Frontal cortex (tissue), 4 donors: Measurements from ENCODE around the gene RECQL5. TPM values are rescaled to one million over a fixed set of nuclear protein-coding genes. Genes with fewer than 3 reads are reported as not detected.
A peak's percentile ranks its signal among the peaks of the same experiment; 100 is the strongest.

Experiments
- DNase-seq, 2 donors: peaks; one replicate each; pipeline ENCODE4 v3.0.0; 2012; ENCODE audit warnings: low spot score in 2 of 2
- FAIRE-seq: peaks from 2 replicates; lab custom pipeline; 2012; peaks lifted over from hg19 to GRCh38; lab: Jason Lieb, UNC
- total RNA-seq: library from RNA; depleted of rRNA; stranded (reverse); fragments of >200 nt; gene quantifications from one replicate; pipeline ENCODE4 v1.2.3, GENCODE V29; 2014
- donor health status: control.
- donor health status: control.
- donor health status: control.

RECQL5 gene
- total RNA-seq, 1 donor from 2014 or later = 6.1 TPM

- DNase-seq = no peak
- FAIRE-seq = no peak
These were observed 44.1 kb downstream of the RECQL5 start for GRCh38 chr17:75622771-75623273.

DNA sequence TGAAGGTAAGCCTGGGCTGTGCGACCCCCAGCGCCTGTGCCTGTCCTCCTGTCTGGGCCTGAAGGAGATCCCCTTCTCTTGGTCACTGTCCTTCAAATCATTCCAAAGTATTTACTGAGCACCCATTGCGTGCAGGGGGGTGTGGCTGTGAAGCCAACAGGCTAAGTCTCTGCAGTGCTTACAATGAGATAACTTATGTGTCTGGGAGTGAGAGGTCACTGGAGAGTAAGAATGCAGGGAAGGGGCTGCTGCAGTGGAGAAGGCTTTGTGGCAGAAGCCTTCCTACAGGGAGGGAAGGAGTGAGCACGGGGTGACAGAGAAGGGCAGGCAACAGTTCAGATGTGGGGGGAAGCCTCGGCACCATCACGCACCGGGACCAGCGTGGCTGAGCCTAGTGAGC is 44.9 kb downstream of the RECQL5 start:
- no peak for DNase-seq
- FAIRE-seq = no peak

DNA sequence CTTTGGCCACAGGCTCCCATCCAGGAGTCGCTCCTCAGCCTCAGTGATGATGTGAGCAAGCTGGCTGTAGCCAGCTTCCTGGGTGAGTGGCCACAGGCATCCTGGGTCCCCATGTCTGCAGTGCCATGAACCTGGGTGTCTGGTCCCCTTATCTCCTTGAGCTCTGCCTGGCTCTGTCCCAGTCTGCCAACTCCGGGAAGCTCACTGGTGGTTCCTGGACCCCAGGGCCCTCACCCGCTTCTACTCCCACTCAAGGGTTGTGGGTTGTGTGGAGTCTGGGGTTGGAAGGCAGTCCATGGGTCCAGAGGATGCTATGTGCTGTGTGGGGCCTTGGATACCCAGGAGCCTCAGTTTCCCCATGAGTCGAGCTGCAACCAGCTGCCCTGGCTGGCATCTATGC is 45.5 kb downstream of the RECQL5 start:
- FAIRE-seq (no peak), DNase-seq (no peak)

DNA sequence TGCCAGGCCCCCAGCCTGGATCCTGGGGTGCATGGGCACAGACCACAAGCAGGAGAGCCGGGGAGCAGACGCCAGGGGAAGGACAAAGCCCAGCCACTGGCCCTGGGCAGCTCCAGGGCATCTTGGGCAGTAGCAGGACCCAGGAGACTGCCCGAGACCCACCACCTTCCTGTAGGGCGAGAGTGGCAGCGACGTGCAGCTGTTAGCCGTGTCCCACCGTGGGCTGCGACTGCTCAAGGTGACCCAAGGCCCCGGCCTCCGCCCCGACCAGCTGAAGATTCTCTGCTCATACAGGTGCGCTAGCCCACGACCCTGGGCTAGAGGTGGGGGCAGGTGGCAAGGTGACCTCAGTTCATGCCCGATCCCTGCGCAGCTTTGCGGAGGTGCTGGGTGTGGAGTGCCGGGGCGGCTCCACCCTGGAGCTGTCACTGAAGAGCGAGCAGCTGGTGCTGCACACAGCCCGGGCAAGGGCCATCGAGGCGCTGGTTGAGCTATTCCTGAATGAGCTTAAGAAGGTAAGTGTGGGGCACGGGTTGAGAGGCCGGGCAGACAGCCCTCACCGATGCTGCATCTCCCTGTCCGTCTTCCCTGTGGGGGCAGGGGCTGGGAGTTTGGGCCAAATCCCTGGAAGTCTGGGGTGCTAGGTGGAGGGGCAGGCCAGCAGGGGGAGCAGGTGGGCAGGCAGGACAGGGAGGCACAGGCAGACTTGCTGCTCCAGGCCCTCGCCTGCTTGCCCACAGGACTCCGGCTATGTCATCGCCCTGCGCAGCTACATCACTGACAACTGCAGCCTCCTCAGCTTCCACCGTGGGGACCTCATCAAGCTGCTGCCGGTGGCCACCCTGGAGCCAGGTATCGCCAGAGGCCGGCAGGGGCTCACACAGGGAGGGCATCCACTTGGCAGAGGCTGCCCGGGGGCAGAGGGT is 47.2 kb downstream of the RECQL5 start:
- no peak for FAIRE-seq

DNA sequence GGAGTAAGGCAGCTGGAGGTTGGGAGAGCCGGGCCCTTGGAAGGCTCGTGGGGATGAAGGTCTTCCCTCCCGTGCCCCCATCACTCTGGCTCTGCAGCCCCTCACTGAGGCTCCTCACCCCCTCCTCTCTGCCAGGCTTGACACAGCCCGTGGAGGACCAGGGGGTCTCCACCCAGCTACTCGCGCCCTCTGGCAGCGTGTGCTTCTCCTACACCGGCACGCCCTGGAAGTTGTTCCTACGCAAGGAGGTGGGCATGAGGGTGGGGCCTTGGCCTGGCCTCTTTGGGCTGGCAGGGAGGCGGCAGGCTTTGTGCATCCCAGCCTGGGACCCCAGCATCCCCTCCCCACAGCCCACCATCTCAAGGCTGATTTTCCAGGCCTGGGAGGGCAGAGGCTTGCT is 49.3 kb downstream of the RECQL5 start:
- DNase-seq = no peak
- FAIRE-seq = no peak

More for the DNA sequence above, 47.2 kb downstream of the RECQL5 start:
- peak in 1 of 2 donors; percentile 60 for DNase-seq

DNA sequence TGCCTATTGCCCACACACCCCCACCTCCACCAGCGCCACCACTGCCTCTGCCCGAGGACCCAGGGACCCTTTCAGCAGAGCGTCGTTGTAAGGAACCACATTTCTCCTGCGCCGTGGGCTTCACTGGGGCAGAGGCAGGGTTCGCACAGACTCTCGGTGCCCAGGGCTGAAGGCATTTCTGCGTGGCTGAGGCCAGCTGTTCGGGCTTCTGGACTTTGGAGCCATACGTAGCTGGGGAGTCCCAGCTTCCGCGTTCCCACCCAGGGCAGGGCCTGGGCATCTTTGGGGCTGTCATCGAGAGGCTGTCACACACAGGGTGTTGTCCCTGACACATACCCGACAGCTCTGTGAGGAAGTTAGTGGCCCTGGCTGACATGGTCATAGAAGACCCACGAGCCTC is 49.7 kb downstream of the RECQL5 start:
- no peak for FAIRE-seq

DNA sequence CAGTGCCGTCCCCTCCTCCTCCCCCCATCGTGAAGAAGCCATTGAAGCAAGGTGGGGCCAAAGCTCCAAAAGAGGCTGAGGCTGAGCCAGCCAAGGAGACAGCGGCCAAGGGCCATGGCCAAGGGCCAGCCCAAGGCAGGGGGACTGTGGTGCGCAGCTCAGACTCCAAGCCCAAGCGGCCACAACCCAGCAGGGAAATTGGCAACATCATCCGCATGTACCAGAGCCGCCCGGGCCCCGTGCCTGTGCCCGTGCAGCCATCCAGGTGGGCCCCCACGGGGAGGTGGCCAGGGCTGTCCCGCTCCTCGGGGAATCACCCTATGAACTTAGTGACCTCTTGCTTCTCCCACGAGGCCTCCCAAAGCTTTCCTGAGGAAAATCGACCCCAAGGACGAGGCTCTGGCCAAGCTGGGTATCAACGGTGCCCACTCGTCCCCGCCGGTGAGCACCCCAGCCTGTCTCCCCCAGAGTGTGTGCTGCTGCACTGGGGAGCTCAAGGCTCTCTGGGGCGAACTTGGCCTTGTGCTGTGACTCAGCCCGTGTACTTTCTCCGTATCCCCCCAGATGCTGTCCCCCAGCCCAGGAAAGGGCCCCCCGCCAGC is 50.3 kb downstream of the RECQL5 start:
- no peak for FAIRE-seq

More for the DNA sequence above, 49.7 kb downstream of the RECQL5 start:
- no peak for DNase-seq

DNA sequence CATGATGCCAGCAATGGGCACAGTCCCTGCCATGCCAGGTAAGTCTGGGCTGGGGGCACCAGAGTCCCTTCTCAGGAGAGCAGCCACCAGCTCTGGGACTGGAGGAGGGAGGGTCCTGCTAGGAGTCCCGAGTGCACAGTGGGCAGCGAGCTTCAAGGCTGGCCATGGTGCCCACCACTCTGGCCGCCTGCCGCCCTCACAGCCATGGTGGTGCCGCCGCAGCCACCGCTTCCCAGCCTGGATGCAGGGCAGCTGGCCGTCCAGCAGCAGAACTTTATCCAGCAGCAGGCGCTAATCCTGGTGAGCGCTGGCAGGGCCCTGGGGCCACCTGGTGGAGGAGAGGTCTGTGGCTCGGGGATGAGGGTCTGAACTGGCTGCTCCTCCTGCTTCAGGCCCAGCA is 51.7 kb downstream of the RECQL5 start:
- no peak for DNase-seq
- no peak for FAIRE-seq

More for the DNA sequence above, 50.3 kb downstream of the RECQL5 start:
- DNase-seq = no peak

GRCh38 chr17:75614556-75615270 is 52.2 kb downstream of the RECQL5 start:
- FAIRE-seq (no peak), DNase-seq (no peak)

DNA sequence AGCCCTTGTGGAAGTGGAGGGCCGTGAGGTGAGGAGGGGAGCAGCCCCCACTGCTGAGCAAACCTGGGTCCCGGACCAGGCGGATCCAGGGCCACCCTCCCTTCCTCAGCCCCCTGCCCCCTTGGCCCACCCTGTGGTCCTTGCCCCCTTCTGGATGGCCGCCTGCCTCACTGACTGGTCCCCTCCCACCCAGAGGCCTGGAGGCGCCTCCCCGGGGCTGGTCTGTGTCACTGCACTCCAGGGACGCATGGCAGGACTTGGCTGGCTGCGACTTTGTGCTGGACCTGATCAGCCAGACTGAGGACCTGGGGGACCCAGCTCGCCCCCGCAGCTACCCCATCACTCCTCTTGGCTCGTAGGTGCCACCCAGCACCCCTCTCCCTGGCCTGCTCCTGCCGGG is 52.9 kb downstream of the RECQL5 start:
- FAIRE-seq (no peak), DNase-seq (no peak)

DNA sequence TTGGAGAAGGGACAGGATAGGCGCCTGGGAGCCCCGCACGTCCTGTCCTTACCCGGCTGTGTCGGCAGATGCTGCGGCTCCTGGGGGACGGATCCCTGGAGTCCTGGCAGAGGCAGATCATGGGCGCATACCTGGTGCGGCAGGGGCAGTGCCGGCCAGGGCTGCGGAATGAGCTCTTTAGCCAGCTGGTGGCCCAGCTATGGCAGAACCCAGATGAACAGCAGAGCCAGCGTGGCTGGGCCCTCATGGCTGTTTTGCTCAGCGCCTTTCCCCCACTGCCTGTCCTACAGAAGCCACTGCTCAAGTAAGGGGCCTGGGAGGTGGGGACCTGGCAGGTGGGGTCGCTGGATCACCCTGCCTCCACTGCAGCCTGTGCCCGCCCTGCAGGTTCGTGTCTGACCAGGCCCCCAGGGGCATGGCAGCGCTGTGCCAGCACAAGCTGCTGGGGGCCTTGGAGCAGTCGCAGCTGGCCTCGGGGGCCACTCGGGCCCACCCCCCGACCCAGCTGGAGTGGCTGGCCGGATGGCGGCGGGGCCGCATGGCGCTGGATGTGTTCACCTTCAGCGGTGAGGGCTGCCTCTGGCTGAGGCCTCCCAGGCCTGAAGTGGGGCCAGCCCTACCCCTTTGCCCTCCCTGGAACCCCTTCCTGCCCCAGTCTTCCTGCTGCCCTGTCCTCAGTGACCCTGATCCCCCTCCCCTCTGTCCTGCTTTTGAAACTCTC is 53.9 kb downstream of the RECQL5 start:
- DNase-seq = no peak

GRCh38 chr17:75611851-75612429 is 55.0 kb downstream of the RECQL5 start:
- DNase-seq (no peak), FAIRE-seq (no peak)

More for the DNA sequence above, 53.9 kb downstream of the RECQL5 start:
- FAIRE-seq = no peak

DNA sequence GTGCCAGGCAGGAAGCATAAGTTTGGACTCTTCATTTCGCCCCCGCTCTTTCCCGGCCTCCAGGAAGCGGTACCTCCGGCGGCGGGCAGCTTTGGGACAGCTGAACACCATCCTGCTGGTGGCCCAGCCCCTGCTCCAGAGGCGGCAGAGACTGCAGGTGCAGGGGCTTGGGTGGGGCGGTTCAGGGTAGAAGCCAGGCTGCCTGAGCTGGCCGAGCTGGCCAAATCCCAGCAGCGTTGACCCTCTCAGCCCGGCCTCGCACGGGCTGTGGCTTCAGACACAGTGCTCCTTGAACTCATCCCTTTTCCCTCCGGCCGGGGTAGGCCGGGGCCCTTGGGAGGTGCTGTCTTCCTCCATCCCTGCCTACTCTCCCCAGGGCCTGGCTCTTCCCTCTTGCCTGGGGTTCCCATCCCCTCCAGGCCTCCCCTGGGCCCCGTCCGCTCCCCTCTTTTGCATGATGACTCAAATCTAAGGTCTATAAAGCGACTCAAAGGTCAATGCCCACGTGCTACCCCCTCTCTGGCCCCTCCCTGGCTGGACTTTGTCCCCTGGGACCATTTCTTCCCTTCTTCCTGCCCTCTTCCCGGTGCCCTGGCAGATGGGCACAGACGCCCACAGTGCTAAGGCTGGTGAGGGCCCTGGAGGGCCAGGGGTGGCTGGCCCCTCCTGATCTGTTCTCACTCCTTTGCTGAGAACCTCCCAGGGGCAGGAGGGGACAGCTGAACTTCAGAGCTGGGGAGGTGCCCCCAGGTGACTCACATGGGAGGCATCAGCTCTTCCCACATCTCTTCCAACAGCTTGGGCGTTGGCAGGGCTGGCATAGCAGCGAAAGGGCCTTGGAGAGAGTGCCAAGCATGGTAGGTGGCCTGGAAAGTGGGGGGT is 56.6 kb downstream of the RECQL5 start:
- no peak for DNase-seq
- FAIRE-seq = no peak

GRCh38 chr17:75607086-75607485 is 59.9 kb downstream of the RECQL5 start:
- DNase-seq (no peak), FAIRE-seq (no peak)

DNA sequence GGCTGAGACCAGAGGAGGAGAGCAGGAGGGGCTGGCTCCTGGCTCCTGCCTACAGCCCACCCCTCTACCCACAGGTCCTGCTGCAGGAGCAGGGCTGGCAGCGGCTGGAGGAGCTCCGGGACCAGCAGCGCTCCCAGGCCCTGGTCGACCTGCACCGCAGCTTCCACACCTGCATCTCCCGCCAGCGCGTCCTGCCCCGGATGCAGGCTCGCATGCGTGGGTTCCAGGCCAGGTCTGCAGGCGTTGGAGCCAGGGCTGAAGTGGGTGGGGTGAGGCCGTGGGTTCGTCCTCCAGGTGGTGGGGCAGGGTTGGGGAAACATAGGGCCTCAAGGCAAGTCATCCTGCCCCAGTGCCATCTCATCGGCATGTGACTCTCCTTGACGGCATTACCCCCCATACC is 61.2 kb downstream of the RECQL5 start:
- DNase-seq = no peak
- FAIRE-seq = no peak

- FAIRE-seq = no peak
- no peak for DNase-seq
These were observed 62.8 kb downstream of the RECQL5 start for GRCh38 chr17:75604034-75604695.

DNA sequence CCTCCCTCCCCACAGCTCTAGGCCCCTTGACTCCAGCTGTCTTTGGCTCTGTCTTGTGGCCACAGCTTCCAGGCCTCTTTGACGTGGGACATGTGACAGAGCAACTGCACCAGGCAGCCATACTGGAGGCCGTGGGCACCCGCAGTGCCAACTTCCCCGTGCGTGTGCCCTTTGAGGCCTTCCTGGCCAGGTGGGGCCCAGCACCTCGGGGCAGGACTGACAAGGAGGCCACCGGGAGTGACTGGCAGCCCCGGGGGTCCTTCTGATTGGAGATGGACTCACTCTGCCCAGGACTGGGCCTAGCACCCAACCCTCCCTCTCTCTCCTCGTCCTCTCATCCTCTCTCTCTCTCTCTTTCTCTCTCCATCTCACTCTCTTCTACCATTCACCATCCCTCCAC is 63.8 kb downstream of the RECQL5 start:
- FAIRE-seq = no peak
- DNase-seq = no peak

GRCh38 chr17:75602644-75603043 is 64.3 kb downstream of the RECQL5 start:
- DNase-seq = no peak
- FAIRE-seq = no peak
